HUES64 (cell line): Measurements from ENCODE around the gene APBB2.

Experiments used
- H3K27ac ChIP-seq: 2 replicates; pipeline ENCODE4 v1.7.0; 2013; ENCODE audit warnings: low read depth, low read length, inconsistent platforms
- H3K27me3 ChIP-seq: 2 replicates; pipeline ENCODE4 v1.6.1; 2013; ENCODE audit warnings: mild to moderate bottlenecking, low read length; ENCODE audit not compliant: insufficient read depth
- H3K36me3 ChIP-seq: 2 replicates; pipeline ENCODE4 v1.6.1; 2013; ENCODE audit warnings: mild to moderate bottlenecking, low read length; ENCODE audit not compliant: insufficient read depth
- H3K4me1 ChIP-seq: 2 replicates; pipeline ENCODE4 v1.6.1; 2013; ENCODE audit warnings: mild to moderate bottlenecking, low read length, moderate library complexity; ENCODE audit not compliant: insufficient read depth
- H3K4me3 ChIP-seq: 2 replicates; pipeline ENCODE4 v1.5.1; 2013; ENCODE audit warnings: mild to moderate bottlenecking, low read length, moderate library complexity
- H3K9ac ChIP-seq: 2 replicates; pipeline ENCODE4 v1.6.1; 2013; ENCODE audit warnings: mild to moderate bottlenecking, low read depth, low read length
- H3K9me3 ChIP-seq: 2 replicates; pipeline ENCODE4 v1.6.1; 2013; ENCODE audit warnings: low read depth, low read length; ENCODE audit not compliant: insufficient read depth
- WGBS: fragments of 150-250, 120-280 bp; methylation state at CpG from one replicate; pipeline ENCODE4 v1.1.7; 2013; ENCODE audit warnings: missing lambda C conversion rate; 5-methylcytosine and 5-hydroxymethylcytosine counted together

The APBB2 gene

GRCh38 chr4:41215969-41216293 is 1.6 kb upstream of the APBB2 start:
- 3% methylated on average over 8 of the region's 8 CpGs for WGBS
- H3K4me1 ChIP-seq = peaks cover 26% of the 10 kb centered on the region
- peak overlapping the region; percentile 65 for H3K27ac ChIP-seq
- peak overlapping the region; percentile 77 for H3K9ac ChIP-seq
- H3K27me3 ChIP-seq = peaks cover 9% of the 10 kb centered on the region
- no peaks in the 10 kb centered on the region for H3K9me3 ChIP-seq
- H3K36me3 ChIP-seq = no peaks in the 10 kb centered on the region
- H3K4me3 ChIP-seq = peak overlapping the region; percentile 58

- H3K27me3 ChIP-seq = peaks cover 9% of the 10 kb centered on the region
- no peaks in the 10 kb centered on the region for H3K36me3 ChIP-seq
- WGBS = 71% methylated on average over 7 of the region's 9 CpGs
- H3K9me3 ChIP-seq = no peaks in the 10 kb centered on the region
- H3K4me3 ChIP-seq = no peak overlapping the region
- no peak overlapping the region for H3K9ac ChIP-seq
- H3K4me1 ChIP-seq = peaks cover 26% of the 10 kb centered on the region
- H3K27ac ChIP-seq = no peak overlapping the region
Measured at GRCh38 chr4:41215155-41215554, 813 bp upstream of the APBB2 start.

- H3K36me3 ChIP-seq = no peaks in the 10 kb centered on the region
- peak overlapping the region; percentile 37 for H3K4me3 ChIP-seq
- H3K27ac ChIP-seq = no peak overlapping the region
- peaks cover 26% of the 10 kb centered on the region for H3K4me1 ChIP-seq
- WGBS = 40% methylated on average over 8 of the region's 8 CpGs
- H3K27me3 ChIP-seq = peaks cover 9% of the 10 kb centered on the region
- H3K9me3 ChIP-seq = no peaks in the 10 kb centered on the region
- H3K9ac ChIP-seq = no peak overlapping the region
Measured at GRCh38 chr4:41214825-41215146, 444 bp upstream of the APBB2 start.

- H3K4me1 ChIP-seq = peaks cover 26% of the 10 kb centered on the region
- H3K36me3 ChIP-seq = no peaks in the 10 kb centered on the region
- peak overlapping the region; percentile 87; the same call in 1 of the 2 replicates for H3K27ac ChIP-seq
- no peaks in the 10 kb centered on the region for H3K9me3 ChIP-seq
- H3K27me3 ChIP-seq = peaks cover 9% of the 10 kb centered on the region
- H3K4me3 ChIP-seq = peak overlapping the region; percentile 85
- peak overlapping the region; percentile 89 for H3K9ac ChIP-seq
- WGBS = under 1% methylated on average over 35 of the region's 35 CpGs
Measured at GRCh38 chr4:41213625-41214135, 662 bp downstream of the APBB2 start.

GRCh38 chr4:41212616-41213203 is 1.6 kb downstream of the APBB2 start:
- WGBS = 42% methylated on average over 12 of the region's 12 CpGs
- Histone ChIP-seq H3K27ac (no peak overlapping the region), H3K9me3 (no peaks in the 10 kb centered on the region), H3K4me3 (peak overlapping the region; percentile 85), H3K36me3 (no peaks in the 10 kb centered on the region), H3K9ac (0 out of 2 replicates have a peak overlapping the region, but pooled peaks have one; percentile 89), H3K27me3 (peaks cover 9% of the 10 kb centered on the region), H3K4me1 (peaks cover 26% of the 10 kb centered on the region)

- peaks cover 21% of the 10 kb centered on the region for H3K4me1 ChIP-seq
- H3K9ac ChIP-seq = no peak overlapping the region
- peaks cover 9% of the 10 kb centered on the region for H3K27me3 ChIP-seq
- 96% methylated on average over 1 of the region's 1 CpG for WGBS
- H3K36me3 ChIP-seq = no peaks in the 10 kb centered on the region
- no peaks in the 10 kb centered on the region for H3K9me3 ChIP-seq
- no peak overlapping the region for H3K27ac ChIP-seq
- 0 out of 2 replicates have a peak overlapping the region, but pooled peaks have one; percentile 85 for H3K4me3 ChIP-seq
Measured at GRCh38 chr4:41211951-41212615, 2.3 kb downstream of the APBB2 start.

- WGBS = 94% methylated on average over 9 of the region's 9 CpGs
- no peak overlapping the region for H3K9ac ChIP-seq
- H3K36me3 ChIP-seq = no peaks in the 10 kb centered on the region
- H3K4me3 ChIP-seq = no peak overlapping the region
- H3K4me1 ChIP-seq = peaks cover 21% of the 10 kb centered on the region
- H3K27ac ChIP-seq = no peak overlapping the region
- no peaks in the 10 kb centered on the region for H3K9me3 ChIP-seq
- peaks cover 9% of the 10 kb centered on the region for H3K27me3 ChIP-seq
Measured at GRCh38 chr4:41209901-41210300, 4.4 kb downstream of the APBB2 start.

- no peak overlapping the region for H3K27ac ChIP-seq
- peaks cover 9% of the 10 kb centered on the region for H3K27me3 ChIP-seq
- no peak overlapping the region for H3K9ac ChIP-seq
- 74% methylated on average over 5 of the region's 5 CpGs for WGBS
- H3K9me3 ChIP-seq = no peaks in the 10 kb centered on the region
- H3K4me1 ChIP-seq = peaks cover 21% of the 10 kb centered on the region
- no peak overlapping the region for H3K4me3 ChIP-seq
- H3K36me3 ChIP-seq = no peaks in the 10 kb centered on the region
Measured at GRCh38 chr4:41209187-41209586, 5.2 kb downstream of the APBB2 start.

- H3K9ac ChIP-seq = no peak overlapping the region
- no peaks in the 10 kb centered on the region for H3K36me3 ChIP-seq
- H3K27me3 ChIP-seq = no peaks in the 10 kb centered on the region; the same call in 1 of the 2 replicates
- no peak overlapping the region for H3K27ac ChIP-seq
- H3K4me3 ChIP-seq = no peak overlapping the region
- H3K9me3 ChIP-seq = no peaks in the 10 kb centered on the region
- peaks cover 14% of the 10 kb centered on the region for H3K4me1 ChIP-seq
Measured at GRCh38 chr4:41207291-41207831, 7.0 kb downstream of the APBB2 start.

- peaks cover 14% of the 10 kb centered on the region for H3K4me1 ChIP-seq
- no peaks in the 10 kb centered on the region for H3K9me3 ChIP-seq
- H3K9ac ChIP-seq = no peak overlapping the region
- H3K4me3 ChIP-seq = no peak overlapping the region
- WGBS = 89% methylated on average over 2 of the region's 2 CpGs
- no peaks in the 10 kb centered on the region for H3K36me3 ChIP-seq
- H3K27me3 ChIP-seq = no peaks in the 10 kb centered on the region
- H3K27ac ChIP-seq = no peak overlapping the region
Measured at GRCh38 chr4:41205854-41206460, 8.4 kb downstream of the APBB2 start.

- WGBS = 70% methylated on average over 3 of the region's 3 CpGs
- Histone ChIP-seq H3K36me3 (no peaks in the 10 kb centered on the region), H3K27ac (no peak overlapping the region), H3K9ac (no peak overlapping the region), H3K9me3 (no peaks in the 10 kb centered on the region), H3K4me3 (no peak overlapping the region), H3K27me3 (no peaks in the 10 kb centered on the region), H3K4me1 (peaks cover 14% of the 10 kb centered on the region)
Measured at GRCh38 chr4:41205130-41205529, 9.2 kb downstream of the APBB2 start.
